ENCODE measurements around the gene DCLK1.

DNA sequence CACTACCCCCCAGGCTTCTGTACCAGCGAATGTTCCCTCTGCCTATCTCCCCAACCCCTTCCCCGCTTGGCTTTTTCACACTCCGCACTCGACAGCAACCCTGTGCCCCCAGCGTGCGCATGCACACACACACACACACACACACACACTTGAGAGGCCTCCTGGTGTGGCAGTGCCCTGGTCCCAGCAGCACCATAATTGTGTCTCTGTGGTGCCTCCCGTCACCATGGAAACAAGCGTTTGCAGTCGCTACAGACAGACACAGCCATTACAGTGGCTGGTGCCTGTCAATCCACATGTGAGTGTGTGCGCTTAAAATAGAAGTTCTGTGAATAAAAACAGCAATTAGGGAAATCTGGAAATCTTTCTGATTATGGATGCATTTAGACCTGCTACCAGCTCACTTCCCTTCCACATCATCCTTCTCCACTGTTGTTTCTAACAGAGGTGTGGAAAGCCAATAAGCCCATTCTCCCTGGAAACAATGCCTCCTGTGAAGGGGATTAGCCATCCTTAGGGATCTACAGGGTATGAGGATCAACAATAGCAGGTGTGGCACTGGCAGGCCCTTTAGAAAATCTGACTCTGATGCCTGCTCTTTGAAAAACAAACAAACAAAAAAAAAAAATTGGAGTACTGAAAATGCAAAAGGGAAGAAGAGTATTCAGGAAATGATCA lies 146.3 kb downstream of the DCLK1 start:
- TF ChIP-seq, protein P1, sequence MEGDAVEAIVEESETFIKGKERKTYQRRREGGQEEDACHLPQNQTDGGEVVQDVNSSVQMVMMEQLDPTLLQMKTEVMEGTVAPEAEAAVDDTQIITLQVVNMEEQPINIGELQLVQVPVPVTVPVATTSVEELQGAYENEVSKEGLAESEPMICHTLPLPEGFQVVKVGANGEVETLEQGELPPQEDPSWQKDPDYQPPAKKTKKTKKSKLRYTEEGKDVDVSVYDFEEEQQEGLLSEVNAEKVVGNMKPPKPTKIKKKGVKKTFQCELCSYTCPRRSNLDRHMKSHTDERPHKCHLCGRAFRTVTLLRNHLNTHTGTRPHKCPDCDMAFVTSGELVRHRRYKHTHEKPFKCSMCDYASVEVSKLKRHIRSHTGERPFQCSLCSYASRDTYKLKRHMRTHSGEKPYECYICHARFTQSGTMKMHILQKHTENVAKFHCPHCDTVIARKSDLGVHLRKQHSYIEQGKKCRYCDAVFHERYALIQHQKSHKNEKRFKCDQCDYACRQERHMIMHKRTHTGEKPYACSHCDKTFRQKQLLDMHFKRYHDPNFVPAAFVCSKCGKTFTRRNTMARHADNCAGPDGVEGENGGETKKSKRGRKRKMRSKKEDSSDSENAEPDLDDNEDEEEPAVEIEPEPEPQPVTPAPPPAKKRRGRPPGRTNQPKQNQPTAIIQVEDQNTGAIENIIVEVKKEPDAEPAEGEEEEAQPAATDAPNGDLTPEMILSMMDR (IDR thresholded peaks at IDR 0.05) = no peak
- no peak for TF ChIP-seq POLR2A (IDR thresholded peaks at IDR 0.05)

All from tibial nerve (tissue), 3 donors.